GM19238 (cell line): ENCODE results near the gene ANKRD7.
"Not testable (repeated sequence)": the region's sequence is repeated elsewhere in the genome, so short reads cannot be mapped to it uniquely, and the experiment has no call there.

Experiments
- DNase-seq: peaks from one replicate; pipeline ENCODE4 v3.0.0; 2011; ENCODE audit warnings: low spot score; ENCODE audit not compliant: insufficient read length

Gene ANKRD7

DNA sequence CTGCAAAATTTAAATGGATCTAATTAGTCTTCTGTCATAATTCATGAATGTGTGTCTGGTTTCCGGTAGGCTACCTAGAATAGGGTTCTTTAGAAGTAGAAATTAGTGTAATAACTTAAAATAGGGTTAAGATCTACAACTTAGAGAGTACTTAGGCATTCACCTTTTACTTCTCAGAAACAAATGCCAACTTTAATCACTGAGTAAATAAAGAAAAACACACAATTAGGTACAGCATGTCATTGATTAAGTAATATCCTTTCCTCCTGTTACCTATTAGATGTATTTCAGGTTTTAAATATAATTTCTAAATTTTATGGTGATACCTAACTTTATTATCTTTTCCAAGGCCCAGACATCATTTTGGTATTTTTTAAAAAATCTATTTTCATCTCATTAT is 9.3 kb downstream of the ANKRD7 start:
- DNase-seq: no peak

DNA sequence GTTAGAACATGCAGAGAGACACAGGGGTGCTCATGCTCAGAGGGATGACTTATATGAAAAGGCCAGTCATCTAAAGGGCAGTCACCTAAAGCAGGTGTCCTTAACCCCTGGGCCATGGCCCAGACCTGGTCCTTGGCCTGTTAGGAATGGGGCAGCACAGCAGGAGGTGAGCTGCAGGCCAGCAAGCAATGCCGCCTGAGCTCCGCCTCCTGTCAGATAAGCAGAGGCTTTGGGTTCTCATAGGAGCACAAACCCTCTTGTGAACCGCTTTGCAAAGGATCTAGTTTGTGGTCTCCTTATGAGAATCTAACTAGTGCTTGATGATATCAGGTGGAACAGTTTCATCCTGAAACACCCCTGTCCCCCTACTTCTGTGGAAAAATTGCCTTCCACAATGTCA is 14.5 kb downstream of the ANKRD7 start:
- DNase-seq: no peak

- DNase-seq: not testable (repeated sequence)
These were observed 15.8 kb downstream of the ANKRD7 start for GRCh38 chr7:118240320-118240719.

DNA sequence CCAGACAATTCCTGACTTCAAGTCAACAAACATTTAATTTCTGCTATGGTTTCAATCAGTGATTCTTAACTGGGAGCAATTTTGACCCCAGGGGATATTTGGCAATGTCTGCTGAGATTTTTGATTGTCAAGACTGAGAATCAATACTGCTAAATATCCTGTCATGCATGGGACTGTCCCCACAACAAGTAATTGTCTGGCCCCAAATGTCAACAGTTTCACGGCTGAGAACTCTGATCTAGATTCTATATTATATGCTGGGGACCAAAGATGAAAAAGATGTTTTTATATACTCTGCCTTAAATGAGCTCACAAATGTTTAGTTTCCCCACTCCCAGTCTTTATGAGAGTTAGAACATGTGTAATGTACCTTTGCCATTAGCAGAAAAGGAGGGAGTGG is 19.2 kb downstream of the ANKRD7 start:
- no peak for DNase-seq

DNA sequence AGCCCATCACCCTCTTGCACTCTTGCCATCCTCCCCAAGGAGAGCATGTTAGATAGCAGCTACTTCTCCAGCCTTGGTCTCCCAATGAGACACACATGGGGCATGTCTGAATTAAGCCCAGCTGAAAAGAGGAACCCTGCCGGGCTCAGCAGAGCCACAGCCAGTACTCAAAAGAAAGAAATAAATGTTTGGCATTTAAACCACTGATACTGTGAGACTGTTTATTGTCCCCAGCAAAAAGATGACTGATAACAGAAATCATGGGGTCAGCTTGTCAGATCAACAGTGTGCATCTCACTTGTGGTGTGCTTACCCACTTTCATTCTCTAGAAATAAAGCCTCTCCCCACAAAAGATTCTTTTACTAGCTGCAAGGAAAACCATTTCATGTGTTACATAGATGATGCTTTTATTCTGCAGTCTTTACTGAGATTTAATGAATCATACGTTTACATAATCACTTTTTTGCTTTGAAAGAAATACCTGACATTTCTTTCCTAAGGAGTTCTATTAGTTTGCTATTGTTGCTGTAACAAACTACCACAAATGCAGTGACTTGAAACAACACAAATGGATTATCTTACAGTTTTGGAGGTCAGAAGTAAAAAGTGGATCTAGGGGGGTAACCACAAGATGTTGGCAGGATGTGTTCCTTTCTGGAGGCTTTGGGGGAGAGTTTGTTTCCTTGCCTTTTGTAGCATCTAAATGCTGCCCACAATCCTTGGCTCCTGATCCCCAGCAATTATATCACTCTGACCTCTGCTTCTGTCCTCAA is 20.9 kb downstream of the ANKRD7 start:
- no peak for DNase-seq

DNA sequence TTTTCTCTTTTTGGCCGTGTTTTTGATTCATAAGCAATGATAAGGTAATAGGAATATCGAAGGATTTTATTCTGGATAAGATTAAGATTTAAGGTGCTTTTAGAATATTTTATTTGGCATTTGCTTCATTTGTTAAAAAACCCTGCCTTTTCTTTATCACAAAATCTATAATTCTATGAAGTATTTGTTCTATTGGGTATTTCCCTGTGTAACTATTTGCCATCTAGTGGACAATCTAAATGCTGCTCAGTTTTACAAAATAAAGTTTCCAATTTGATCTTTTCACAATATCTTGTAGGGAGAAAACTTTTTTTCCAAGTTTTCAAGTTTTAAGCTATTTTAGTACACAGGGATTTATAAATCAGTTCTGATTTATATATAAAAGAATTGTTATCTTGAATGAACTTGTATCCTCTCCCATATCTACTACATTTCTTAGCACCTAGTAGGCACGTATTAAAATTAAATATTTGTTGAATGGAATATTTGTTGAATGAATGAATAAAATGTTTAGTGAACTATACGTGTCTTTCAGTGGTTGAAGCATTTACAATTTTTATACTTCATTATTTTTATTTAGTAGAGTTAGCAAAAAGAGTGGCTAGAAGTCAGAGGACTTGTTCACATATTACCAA is 26.5 kb downstream of the ANKRD7 start:
- DNase-seq: no peak

DNA sequence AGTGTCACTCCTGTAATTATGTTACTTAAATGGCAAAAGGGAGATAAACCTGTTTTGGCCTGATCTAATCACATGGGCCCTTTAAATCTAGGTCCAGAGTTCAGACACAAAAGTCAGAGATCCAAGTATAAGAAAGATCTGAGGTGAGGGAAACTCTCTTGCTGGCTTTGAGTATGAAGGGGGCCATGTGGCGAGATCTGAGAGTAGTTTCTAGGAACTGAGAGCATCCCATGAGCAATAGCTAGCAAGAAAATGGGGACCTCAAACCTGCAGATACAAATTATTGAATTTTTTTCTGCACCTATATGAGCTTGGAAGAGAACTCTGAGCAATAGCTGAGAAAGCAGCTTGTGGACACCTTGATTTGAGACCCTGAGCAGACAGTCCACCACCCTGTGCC is 27.6 kb downstream of the ANKRD7 start:
- no peak for DNase-seq

GRCh38 chr7:118259115-118259514 is 34.6 kb downstream of the ANKRD7 start:
- no peak for DNase-seq

DNA sequence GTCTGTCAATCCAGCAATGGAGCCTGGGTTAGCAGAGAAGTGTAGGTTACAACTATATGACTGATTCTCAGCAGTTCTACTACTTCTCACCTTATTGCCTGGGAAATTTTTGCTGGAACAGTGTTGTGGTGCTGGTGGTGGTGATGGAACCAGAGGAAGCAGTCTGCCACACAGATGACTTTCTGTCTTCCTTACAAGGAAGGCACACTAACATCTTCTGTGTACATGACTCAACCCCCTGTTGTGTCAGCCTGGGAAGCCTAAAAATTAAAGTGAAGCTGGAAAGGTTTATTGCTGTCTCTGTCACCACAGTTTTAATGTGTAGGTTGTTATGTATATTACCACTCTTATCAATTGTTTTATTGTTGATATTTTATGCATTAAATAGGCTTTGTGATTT is 40.3 kb downstream of the ANKRD7 start:
- DNase-seq: no peak

GRCh38 chr7:118280319-118281012 is 56.0 kb downstream of the ANKRD7 start:
- no peak for DNase-seq

GRCh38 chr7:118281196-118281595 is 56.7 kb downstream of the ANKRD7 start:
- DNase-seq: no peak

- DNase-seq: no peak
These were observed 60.9 kb downstream of the ANKRD7 start for GRCh38 chr7:118285358-118285757.

DNA sequence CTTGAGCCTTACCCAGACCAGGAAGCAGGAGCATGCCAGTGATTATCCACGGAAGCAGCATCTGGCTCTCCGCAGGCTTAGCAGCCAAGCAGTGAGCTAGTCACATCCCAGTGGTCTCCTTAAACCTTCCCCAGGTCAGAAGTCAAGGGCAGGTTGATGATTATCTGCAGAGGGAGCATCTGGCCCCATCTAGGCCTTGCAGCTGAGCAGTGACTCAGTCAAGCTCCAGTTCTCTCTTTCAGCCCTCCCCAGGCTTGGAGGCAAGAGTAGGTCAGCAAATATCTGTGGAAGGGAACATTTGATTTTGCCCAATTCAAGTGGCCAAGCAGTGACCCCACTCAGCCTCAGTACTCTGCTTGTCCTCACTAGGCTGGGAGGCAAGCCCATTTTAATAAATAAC is 61.6 kb downstream of the ANKRD7 start:
- no peak for DNase-seq

GRCh38 chr7:118288098-118288497 is 63.6 kb downstream of the ANKRD7 start:
- DNase-seq: no peak

DNA sequence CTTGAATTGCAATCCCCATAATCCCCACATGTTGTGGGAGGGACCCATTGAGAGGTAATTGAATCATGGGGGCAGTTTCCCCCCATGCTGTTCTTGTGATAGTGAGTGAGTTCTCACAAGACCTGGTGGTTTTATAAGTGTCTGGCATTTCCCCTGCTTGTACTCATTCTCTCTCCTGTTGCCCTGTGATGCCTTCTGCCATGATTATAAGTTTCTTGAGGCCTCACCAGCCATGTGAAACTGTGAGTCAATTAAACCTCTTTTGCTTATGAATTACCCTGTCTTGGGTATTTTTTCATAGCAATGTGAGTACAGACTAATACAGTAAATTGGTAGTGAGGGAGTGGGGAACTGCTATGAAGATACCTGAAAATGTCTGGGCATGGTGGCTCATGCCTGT is 65.0 kb downstream of the ANKRD7 start:
- no peak for DNase-seq
